Neural progenitor cell (in vitro differentiated cells): ENCODE results near the gene MEF2B.

Experiments used
- CTCF ChIP-seq: fragments of 200-600 bp; sonication (generic); IDR thresholded peaks from 2 replicates; pipeline ENCODE4 v1.5.1; 2017; ENCODE audit warnings: antibody characterized with exemption, mild to moderate bottlenecking
- EZH2 ChIP-seq: fragments of 200-600 bp; sonication (generic); IDR thresholded peaks from 2 replicates; pipeline ENCODE4 v1.6.1; 2017; ENCODE audit warnings: antibody characterized with exemption, mild to moderate bottlenecking, moderate library complexity
- EZH2phosphoT487 ChIP-seq: fragments of 200-600 bp; sonication (generic); IDR thresholded peaks from 2 replicates; pipeline ENCODE4 v1.6.1; 2017; ENCODE audit warnings: antibody characterized with exemption

DNA sequence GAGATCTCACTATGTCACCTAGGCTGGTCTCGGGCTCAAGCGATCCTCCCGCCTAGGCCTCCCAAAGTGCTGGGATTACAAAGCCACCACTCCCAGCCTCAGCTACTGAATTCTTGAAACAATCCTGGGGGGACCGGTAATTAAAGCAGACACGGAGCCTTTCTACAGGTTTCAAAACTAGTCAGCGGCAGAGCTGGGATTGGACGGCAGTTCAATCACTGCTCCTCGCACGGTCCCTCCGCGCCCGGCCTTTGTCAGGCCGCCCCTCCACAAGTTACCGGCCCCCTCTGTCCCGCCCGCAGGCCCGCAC lies 21.7 kb upstream of the MEF2B start:
- TF ChIP-seq CTCF (no peak), EZH2 (no peak), EZH2phosphoT487 (no peak)
